ENCODE measurements around the gene ZC3H13. TPM values are rescaled to one million over a fixed set of nuclear protein-coding genes. Genes with fewer than 3 reads are reported as not detected.

The ZC3H13 gene
- total and polyA plus RNA-seq, 2 of the 4 experiments (the other 2 are of a cell fraction), result 7.7 to 10.8 TPM

GRCh38 chr13:46101484-46102254 lies 49.1 kb upstream of the ZC3H13 start:
- WGBS, 2 experiments (ENCODE audit: extremely low coverage in 2 of 2, insufficient read length in 1 of 2), result no CpG with 5 or more reads among the region's 8 CpGs
- H2BK20ac ChIP-seq (ENCODE audit: low read depth, low read length), result no peak overlapping the region
- dilution Hi-C loops (cut with HindIII; ENCODE audit: low sequenced_read_pairs, unreplicated experiment) (no loop called here), in situ Hi-C loops (cut with MboI; ENCODE audit: low sequenced_read_pairs) (no loop called here), intact Hi-C loops (cut with micrococcal nuclease) (no loop called here)
- no peak overlapping the region for H3K14ac ChIP-seq (replicated peaks; ENCODE audit: low read depth, low read length)
- no peak overlapping the region for H3K9ac ChIP-seq (ENCODE audit: low read depth, low read length)
- no peak overlapping the region for H3K4ac ChIP-seq (ENCODE audit: low read depth, low read length)
- no peak for TF ChIP-seq NFE2L2 (IDR thresholded peaks at IDR 0.05; ENCODE audit: low read depth, low read length)
- no peak for TF ChIP-seq RCOR1 (IDR thresholded peaks at IDR 0.05; ENCODE audit: insufficient replicate concordance, low read length)
- no peak for TF ChIP-seq CTCF (conservative IDR thresholded peaks at IDR 0.05; ENCODE audit: low read depth, low read length)
- no peak for TF ChIP-seq CHD1 (IDR thresholded peaks at IDR 0.05; ENCODE audit: low read depth, low read length)
- no peak for TF ChIP-seq MXI1 (IDR thresholded peaks at IDR 0.05; ENCODE audit: borderline replicate concordance, low read depth, low read length)
- no peak for TF ChIP-seq POLR2A (IDR thresholded peaks at IDR 0.05; ENCODE audit: low read depth, low read length)
- no peak for TF ChIP-seq ELK1 (IDR thresholded peaks at IDR 0.05; ENCODE audit: borderline replicate concordance, low read depth, low read length)
- TF ChIP-seq MAFK (IDR thresholded peaks at IDR 0.05; ENCODE audit: low read depth, low read length), result no peak
- no peak for TF ChIP-seq SMC3 (IDR thresholded peaks at IDR 0.05; ENCODE audit: low read depth, low read length)
- TF ChIP-seq BHLHE40 (IDR thresholded peaks at IDR 0.05; ENCODE audit: low read depth, low read length), result no peak
- no peak for TF ChIP-seq CEBPB (IDR thresholded peaks at IDR 0.05; ENCODE audit: low read depth, low read length)
- no peak for TF ChIP-seq FOS (IDR thresholded peaks at IDR 0.05; ENCODE audit: low read depth, low read length)
- TF ChIP-seq MAZ (IDR thresholded peaks at IDR 0.05; ENCODE audit: borderline replicate concordance, low read depth, low read length), result no peak
- TF ChIP-seq RAD21 (IDR thresholded peaks at IDR 0.05; ENCODE audit: low read length), result no peak
- ChIA-PET POLR2A (ENCODE audit: unreplicated experiment) (no interaction called here), CTCF (no interaction called here)
- H3K4me2 ChIP-seq (ENCODE audit: low read depth, low read length), result no peak overlapping the region
- no peak for DNase-seq
- H3K79me1 ChIP-seq (ENCODE audit: low read depth in 1 of 2, low read length in 2 of 2), result no peaks in the 10 kb centered on the region
- H4K8ac ChIP-seq (ENCODE audit: low read depth in 2 of 2, low read length in 2 of 2), result no peak overlapping the region
- no peak overlapping the region for H2BK5ac ChIP-seq (ENCODE audit: low read depth, low read length, poor library complexity, severe bottlenecking)
- no peak overlapping the region for H3K27ac ChIP-seq (ENCODE audit: insufficient read depth, low read length)
- H4K5ac ChIP-seq (ENCODE audit: low read depth, low read length), result no peak overlapping the region
- H3K4me1 ChIP-seq (ENCODE audit: control insufficient read depth, insufficient read depth, low read length), result no peaks in the 10 kb centered on the region
- no peak overlapping the region for H3K18ac ChIP-seq (ENCODE audit: low read depth, low read length)
- H3K23ac ChIP-seq (ENCODE audit: low read depth, low read length), result no peak overlapping the region
- H3K9me3 ChIP-seq (ENCODE audit: control insufficient read depth, insufficient read depth, low read length), result no peaks in the 10 kb centered on the region
- H2BK15ac ChIP-seq (ENCODE audit: low read depth, low read length), result no peak overlapping the region
- no peaks in the 10 kb centered on the region for H3K9me1 ChIP-seq (ENCODE audit: insufficient read depth, low read length)
- H3K56ac ChIP-seq (ENCODE audit: extremely low read depth, insufficient read depth, low read length), result no peak overlapping the region
- no peak overlapping the region for H2AK9ac ChIP-seq (replicated peaks; ENCODE audit: low read depth, low read length, poor library complexity)
- no TSS peak for BruUV-seq (replicated peaks)
- 0 out of 2 replicates have a peak, but pooled peaks cover 3% of the 10 kb centered on the region for H3K27me3 ChIP-seq (ENCODE audit: control insufficient read depth, insufficient read depth, low read length)
- H4K20me1 ChIP-seq (ENCODE audit: insufficient read depth, low read length), result no peaks in the 10 kb centered on the region
- no peak for ATAC-seq (ENCODE audit: low read depth)
- no peak overlapping the region for H4K91ac ChIP-seq (ENCODE audit: insufficient read depth, low read depth, low read length)
- no peak overlapping the region for H2AFZ ChIP-seq (replicated peaks; ENCODE audit: low read length, poor library complexity)
- no peak overlapping the region for H2AK5ac ChIP-seq (ENCODE audit: low read depth, low read length)
- H3K4me3 ChIP-seq (ENCODE audit: insufficient read depth, low read depth, low read length), result no peak overlapping the region
- H3K36me3 ChIP-seq (ENCODE audit: control insufficient read depth, insufficient read depth, low read length), result no peaks in the 10 kb centered on the region
- no peak overlapping the region for H2BK120ac ChIP-seq (ENCODE audit: low read depth, low read length)

Data from IMR-90 (cell line).